ENCODE results near the gene TSPAN18. TPM values are rescaled to one million over a fixed set of nuclear protein-coding genes. Genes with fewer than 3 reads are reported as not detected.
A peak's percentile ranks its signal among the peaks of the same experiment; 100 is the strongest.

TSPAN18 gene
- total RNA-seq, 1 experiment from 2014 or later, result not detected

DNA sequence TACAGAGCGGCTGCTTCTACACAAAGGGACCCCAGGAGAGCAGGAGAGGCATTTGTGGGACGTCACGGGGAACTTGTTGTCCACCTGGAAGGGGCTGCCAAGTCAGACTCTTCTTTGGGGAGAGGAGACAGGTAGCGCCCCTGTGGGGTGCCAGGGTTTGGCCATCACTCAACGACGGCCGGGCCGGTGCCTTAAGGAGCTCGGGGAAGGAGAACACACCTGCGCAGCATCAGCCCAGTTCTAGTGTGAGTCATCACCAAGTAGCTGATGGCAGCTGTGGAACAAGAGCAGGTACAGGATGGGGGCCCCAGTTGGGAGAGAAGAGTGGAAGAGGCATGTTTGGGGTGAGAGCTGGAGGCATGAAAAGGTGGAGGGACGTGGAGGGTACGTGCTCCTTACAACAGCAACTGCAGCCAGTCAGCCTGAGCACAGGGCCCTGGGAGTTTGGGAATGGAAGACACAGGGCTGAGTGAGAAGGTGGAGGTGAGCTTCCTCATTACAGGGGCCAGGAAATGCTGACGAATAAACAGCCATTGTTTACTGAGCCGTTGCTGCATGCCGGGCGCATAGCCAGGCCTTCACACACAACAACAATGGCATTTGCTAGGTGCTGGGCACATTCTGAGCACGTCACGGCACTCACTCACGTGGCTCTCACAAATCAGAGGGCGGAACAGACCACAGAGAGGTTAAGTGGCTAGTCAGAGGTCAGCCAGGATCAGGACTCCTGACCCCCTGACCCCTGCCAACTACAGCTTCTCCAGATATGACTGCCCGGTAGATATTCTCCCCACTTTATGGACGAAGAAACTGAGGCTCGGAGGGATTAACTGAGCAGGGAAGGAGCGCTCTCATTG, 253.0 kb downstream of the TSPAN18 start:
- peak overlapping the region; percentile 82 for H3K9ac ChIP-seq (ENCODE audit: low read length)
- H2AFZ ChIP-seq (ENCODE audit: low read length), result peak overlapping the region; percentile 51
- ChIA-PET CTCF (interaction anchor here (0.7 to 1.7 kb wide), 4 partner anchors 28 to 123 kb away, joined by 3 to 6 read pairs (median 4); no protein-coding TSS in a partner anchor), POLR2A (ENCODE audit: unreplicated experiment) (interaction anchor here (0.5 kb wide), 1 partner anchor 125 kb away, joined by 3 read pairs; no protein-coding TSS in a partner anchor)
- no peaks in the 10 kb centered on the region for H3K9me3 ChIP-seq (ENCODE audit: low read length)
- H4K20me1 ChIP-seq (ENCODE audit: low read length), result no peaks in the 10 kb centered on the region
- H3K79me2 ChIP-seq (ENCODE audit: low read length), result no peaks in the 10 kb centered on the region
- H3K9me2 ChIP-seq (replicated peaks; ENCODE audit: low read length), result no peaks in the 10 kb centered on the region
- TF ChIP-seq EZH2phosphoT487 (IDR thresholded peaks at IDR 0.05; ENCODE audit: borderline replicate concordance, low read length) (no peak), EZH2 (IDR thresholded peaks at IDR 0.05; ENCODE audit: low read length, unreplicated experiment) (no peak)
- TF ChIP-seq, protein P1, sequence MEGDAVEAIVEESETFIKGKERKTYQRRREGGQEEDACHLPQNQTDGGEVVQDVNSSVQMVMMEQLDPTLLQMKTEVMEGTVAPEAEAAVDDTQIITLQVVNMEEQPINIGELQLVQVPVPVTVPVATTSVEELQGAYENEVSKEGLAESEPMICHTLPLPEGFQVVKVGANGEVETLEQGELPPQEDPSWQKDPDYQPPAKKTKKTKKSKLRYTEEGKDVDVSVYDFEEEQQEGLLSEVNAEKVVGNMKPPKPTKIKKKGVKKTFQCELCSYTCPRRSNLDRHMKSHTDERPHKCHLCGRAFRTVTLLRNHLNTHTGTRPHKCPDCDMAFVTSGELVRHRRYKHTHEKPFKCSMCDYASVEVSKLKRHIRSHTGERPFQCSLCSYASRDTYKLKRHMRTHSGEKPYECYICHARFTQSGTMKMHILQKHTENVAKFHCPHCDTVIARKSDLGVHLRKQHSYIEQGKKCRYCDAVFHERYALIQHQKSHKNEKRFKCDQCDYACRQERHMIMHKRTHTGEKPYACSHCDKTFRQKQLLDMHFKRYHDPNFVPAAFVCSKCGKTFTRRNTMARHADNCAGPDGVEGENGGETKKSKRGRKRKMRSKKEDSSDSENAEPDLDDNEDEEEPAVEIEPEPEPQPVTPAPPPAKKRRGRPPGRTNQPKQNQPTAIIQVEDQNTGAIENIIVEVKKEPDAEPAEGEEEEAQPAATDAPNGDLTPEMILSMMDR (conservative IDR thresholded peaks at IDR 0.05; ENCODE audit: low read depth, low read length), result no peak
- peak overlapping the region; percentile 86 for H3K4me2 ChIP-seq (ENCODE audit: low read length)
- no peaks in the 10 kb centered on the region for H3F3A ChIP-seq (ENCODE audit: low read length, unreplicated experiment)
- ATAC-seq (peak; percentile 63), DNase-seq (peak; percentile 92)
- peak overlapping the region; percentile 99 for H3K27ac ChIP-seq (ENCODE audit: low read length)
- H3K4me3 ChIP-seq (ENCODE audit: low read length), result peak overlapping the region; percentile 54
- no peaks in the 10 kb centered on the region for H3K27me3 ChIP-seq (ENCODE audit: low read length)
- BruUV-seq (replicated peaks), result no TSS peak
- H3K4me1 ChIP-seq (ENCODE audit: insufficient read depth, low read length), result peaks cover 37% of the 10 kb centered on the region
- intact Hi-C loops (cut with micrococcal nuclease), result loop anchor here (1.0 to 5.0 kb wide), 2 partner anchors 63 to 123 kb away; no protein-coding TSS in a partner anchor
- no peaks in the 10 kb centered on the region for H3K36me3 ChIP-seq (ENCODE audit: low read depth, low read length)

DNA sequence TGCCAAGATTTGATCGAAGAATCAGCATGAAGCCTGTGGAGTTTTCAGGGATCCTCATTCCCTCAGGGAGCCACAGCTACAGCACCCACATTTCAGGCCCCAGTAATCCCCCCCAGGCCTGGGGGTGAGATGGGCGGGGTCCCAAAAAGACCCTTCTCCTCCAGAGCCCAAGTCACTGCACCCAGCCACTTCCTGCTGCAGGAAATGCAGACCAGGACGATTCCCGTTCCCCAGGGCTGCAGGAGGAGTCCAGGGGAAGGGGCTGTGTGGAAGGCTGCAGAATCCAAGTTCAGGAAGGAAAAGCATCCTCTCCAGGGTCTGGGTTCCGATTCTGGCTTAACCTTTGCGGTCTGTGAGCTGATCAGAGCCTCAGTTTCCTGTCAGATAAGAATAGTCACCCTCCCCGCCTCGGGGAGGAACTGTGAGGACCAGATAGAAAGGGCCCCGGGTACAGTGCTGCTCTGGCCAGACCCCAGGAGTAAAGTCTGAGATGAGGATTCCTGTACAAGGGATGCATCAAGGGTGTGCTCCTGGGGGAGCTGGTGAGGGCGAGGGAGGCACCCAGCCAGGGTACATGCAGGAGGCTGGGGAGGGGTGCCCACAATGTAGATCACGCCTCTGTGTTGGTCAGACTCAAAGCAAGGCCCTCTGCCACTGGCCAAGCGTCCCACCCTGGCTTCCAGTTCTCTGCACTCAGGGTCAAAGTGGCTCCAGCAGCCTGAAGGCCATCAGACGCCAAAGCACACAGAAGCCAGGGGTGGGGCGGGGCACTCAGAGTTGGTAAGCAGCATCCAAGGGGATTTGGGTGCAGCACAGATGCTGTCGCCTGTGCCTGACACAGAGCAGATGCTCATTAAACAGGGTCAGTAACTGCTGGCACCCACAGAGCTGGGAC, 254.0 kb downstream of the TSPAN18 start:
- POLR2A ChIA-PET (ENCODE audit: unreplicated experiment), result no interaction called here
- intact Hi-C loops (cut with micrococcal nuclease), result loop anchor here (5.0 kb wide), 1 partner anchor 62 kb away; no protein-coding TSS in a partner anchor

More for the DNA sequence above, 254.0 kb downstream of the TSPAN18 start:
- H3K27ac ChIP-seq (ENCODE audit: low read length), result peak overlapping the region; percentile 99
- CTCF ChIA-PET, result no interaction called here
- no peaks in the 10 kb centered on the region for H3K27me3 ChIP-seq (ENCODE audit: low read length)
- H4K20me1 ChIP-seq (ENCODE audit: low read length), result no peaks in the 10 kb centered on the region
- H3K36me3 ChIP-seq (ENCODE audit: low read depth, low read length), result no peaks in the 10 kb centered on the region
- ATAC-seq (no peak), DNase-seq (no peak)
- H3K9me2 ChIP-seq (replicated peaks; ENCODE audit: low read length), result no peaks in the 10 kb centered on the region
- H3K4me1 ChIP-seq (ENCODE audit: insufficient read depth, low read length), result peaks cover 37% of the 10 kb centered on the region
- H3F3A ChIP-seq (ENCODE audit: low read length, unreplicated experiment), result no peaks in the 10 kb centered on the region
- BruUV-seq (replicated peaks), result no TSS peak
- no peaks in the 10 kb centered on the region for H3K9me3 ChIP-seq (ENCODE audit: low read length)
- peak overlapping the region; percentile 18; the same call in 1 of the 2 replicates for H3K9ac ChIP-seq (ENCODE audit: low read length)
- H3K4me2 ChIP-seq (ENCODE audit: low read length), result peak overlapping the region; percentile 86
- no peaks in the 10 kb centered on the region for H3K79me2 ChIP-seq (ENCODE audit: low read length)
- no peak overlapping the region for H2AFZ ChIP-seq (ENCODE audit: low read length)
- peak overlapping the region; percentile 54; the same call in 1 of the 2 replicates for H3K4me3 ChIP-seq (ENCODE audit: low read length)
- TF ChIP-seq, protein P1 (conservative IDR thresholded peaks at IDR 0.05; ENCODE audit: low read depth, low read length), result no peak
- TF ChIP-seq EZH2phosphoT487 (IDR thresholded peaks at IDR 0.05; ENCODE audit: borderline replicate concordance, low read length), result no peak
- no peak for TF ChIP-seq EZH2 (IDR thresholded peaks at IDR 0.05; ENCODE audit: low read length, unreplicated experiment)

Other genes starting within 250 kb of the TSPAN18 start
- gene CD82, start 161.3 kb upstream of the TSPAN18 start, total RNA-seq (2014; rRNA removed), result 4.3 and 5.0 TPM in 2 replicates
- gene TP53I11, start 223.9 kb downstream of the TSPAN18 start, total RNA-seq (2014; rRNA removed), result 30.8 and 32.8 TPM in 2 replicates